Kidney glomerular epithelial cell (primary cell): ENCODE measurements around the gene FBXL16.

Source experiments
- DNase-seq: peaks from one replicate; lab custom pipeline; 2025; lab: John Stamatoyannopoulos, UW

The FBXL16 gene

GRCh38 chr16:676913-677312, 28.7 kb downstream of the FBXL16 start:
- no peak for DNase-seq

DNA sequence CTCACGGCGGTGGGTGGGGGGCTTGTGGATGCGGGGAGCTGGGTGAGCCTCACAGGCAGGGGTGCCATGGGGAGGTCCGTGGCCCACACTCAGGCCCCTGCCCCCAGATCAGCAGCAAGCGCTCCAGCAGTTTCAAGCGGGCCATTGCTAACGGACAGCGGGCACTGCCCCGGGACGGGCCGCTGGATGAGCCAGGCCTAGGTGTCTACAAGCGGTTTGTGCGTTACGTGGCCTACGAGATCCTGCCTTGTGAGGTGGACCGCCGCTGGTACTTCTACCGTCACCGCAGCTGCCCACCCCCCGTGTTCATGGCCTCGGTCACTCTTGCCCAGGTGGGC, 29.1 kb downstream of the FBXL16 start:
- DNase-seq: no peak

GRCh38 chr16:675884-676564, 29.6 kb downstream of the FBXL16 start:
- no peak for DNase-seq

DNA sequence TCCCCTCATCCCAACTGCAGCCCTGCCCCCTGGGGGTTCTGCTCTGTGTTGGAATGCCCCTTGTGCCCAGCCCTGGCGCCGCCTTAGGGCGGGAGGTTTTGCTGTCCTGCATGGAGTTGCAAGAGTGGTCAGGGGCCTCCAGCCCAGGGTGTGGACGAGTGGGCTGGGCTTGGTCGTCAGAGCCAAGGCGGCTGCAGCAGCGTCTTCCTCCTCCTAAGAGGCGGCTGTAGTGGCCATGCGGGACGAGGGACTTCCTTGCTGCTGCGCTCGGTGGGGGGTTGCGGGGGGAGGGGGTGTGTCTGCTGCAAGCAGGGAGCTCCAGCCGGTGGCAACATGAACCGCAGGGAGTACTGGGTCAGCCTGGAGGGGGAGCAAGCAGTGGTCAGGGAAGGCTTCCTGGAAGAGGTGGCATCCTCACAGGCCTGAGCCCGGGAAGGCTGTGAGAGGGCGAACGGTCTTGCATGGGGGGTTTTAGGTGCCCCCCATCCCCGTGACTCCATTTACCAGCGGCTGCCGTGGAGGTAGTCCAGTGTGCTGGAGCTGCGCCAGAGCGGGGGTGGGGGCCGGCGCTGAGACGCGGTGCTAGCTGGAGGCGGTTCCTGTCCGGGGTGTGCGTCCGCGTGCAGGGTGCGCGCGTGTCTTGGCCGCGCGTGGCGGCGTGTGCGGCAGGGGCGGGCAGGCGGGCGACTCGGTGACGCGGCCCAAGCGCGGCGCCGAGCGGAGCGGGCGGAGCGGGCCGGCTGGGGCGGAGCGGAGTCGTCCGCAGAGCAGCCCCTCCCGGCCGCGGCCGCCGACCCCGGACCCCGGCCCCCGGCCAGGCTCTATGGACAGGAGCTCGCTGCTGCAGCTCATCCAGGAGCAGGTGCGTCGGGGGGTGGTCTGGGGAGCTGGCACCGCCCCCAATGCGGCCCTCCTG, 30.4 kb downstream of the FBXL16 start, which contains the start of gene RHBDL1:
Gene RHBDL1, plus strand, starts transcription at position 704 of the 916 bp plus-strand sequence. Its CDS starts 120 bp downstream, at position 824.
- no peak for DNase-seq

- no peak for DNase-seq
These were observed 31.3 kb downstream of the FBXL16 start for GRCh38 chr16:674214-674881.

- DNase-seq: no peak
These were observed 32.1 kb downstream of the FBXL16 start for GRCh38 chr16:673399-673991.

GRCh38 chr16:672851-673250, 32.8 kb downstream of the FBXL16 start:
- no peak for DNase-seq

DNA sequence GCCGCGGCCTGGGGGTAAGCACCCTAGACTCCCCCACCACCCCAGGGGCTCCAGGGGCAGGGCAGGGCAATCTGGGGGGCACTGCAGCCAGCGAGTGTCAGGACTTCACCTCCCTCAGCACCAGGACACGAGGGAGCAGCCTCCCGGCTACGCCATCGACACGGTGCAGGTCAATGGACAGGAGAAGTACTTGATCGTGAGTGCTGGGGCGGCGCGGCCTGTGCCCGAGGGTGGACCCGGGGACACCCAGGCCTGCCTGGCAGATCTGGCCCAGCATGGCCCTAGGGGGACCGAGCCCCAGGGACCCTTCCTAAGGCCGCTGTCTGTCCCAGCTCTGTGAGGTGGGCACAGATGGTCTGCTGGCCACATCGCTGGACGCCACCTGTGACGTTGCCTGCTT, 33.2 kb downstream of the FBXL16 start:
- no peak for DNase-seq

DNA sequence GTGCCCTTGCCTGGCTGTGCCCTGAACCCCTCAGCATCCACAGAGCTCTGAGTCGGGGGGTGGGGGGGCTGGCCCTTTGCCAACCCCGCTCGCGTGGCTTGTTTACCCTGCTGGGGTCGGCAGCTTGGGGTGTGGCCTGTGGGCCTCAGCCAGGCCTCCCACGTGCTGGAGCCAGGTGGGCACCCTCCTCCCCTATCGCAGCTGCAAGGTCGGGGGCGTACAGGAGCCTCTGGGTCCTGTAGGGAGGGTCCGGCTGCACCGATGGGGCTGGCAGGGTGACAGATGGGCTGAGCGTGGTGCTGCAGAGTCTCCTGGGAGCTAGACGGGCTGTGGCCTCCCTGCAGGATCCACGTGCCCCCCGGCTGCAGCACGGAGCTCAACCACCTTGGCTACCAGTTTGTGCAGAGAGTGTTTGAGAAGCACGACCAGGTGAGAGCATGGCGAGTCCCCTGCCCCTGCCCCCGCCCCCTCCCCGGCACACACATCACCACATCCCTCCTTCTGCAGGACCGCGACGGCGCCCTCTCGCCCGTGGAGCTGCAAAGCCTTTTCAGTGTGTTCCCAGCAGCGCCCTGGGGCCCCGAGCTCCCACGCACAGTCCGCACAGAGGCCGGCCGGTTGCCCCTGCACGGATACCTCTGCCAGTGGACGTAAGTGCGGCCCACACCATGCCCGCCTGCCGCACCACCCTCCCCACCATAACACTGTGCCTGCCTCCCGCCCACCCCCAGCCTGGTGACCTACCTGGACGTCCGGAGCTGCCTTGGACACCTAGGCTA, 34.1 kb downstream of the FBXL16 start:
- DNase-seq: no peak

- DNase-seq: no peak
These were observed 34.9 kb downstream of the FBXL16 start for GRCh38 chr16:670485-671352.

DNA sequence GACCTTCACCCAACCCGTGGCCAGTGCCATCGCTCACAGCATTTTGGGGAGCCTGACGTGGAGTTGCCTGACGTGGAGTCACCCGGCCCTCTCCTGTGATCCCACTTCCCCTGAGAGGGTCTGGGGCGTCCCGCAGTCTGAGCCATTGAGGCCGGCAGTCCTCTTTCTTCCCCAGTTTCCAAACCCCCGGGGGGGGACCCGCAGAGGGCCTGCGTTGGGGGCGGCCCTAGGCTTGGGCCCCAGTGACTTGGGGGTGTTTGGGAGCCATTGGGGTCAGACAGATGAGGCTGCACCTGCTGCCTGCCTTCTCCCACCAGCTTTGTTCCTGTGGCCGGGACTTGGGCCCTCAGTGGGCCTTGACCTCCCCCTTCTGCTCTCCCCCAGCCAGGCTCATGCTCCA, 35.9 kb downstream of the FBXL16 start:
- no peak for DNase-seq

- no peak for DNase-seq
These were observed 37.0 kb downstream of the FBXL16 start for GRCh38 chr16:668519-669171.

DNA sequence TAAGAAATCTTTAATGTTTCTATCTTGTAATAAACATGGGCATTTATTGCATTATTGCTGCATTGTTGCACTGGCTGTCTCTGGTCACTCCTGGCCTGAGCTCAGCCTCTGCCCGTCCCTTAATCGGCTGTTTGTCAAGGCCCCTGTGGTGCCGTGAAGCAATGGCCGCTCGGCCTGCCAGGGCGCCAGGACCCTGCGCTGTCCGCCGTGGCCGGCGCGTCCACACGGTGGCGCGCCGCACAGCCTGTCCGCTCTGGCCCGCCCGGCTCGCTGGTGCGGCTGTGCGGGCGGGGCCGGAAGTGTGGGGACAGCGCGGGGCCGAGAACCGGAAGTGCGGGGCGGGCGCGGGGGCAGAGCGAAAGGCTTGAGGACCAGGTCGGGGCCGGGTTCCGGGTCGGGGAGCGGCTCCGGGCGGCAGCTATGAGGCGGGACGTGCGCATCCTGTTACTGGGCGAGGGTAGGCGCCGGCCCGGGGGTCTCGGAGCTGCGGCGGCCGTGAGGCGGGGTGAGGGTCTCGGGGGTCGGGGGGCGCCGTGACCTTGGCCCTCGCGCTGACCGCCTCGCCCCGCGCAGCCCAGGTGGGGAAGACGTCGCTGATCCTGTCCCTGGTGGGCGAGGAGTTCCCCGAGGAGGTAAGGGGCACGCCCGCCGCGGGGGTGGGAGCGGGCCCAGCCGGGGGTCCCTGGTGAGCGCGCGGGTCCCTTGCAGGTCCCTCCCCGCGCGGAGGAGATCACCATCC, 37.7 kb downstream of the FBXL16 start, which contains the start of gene RHOT2:
Gene RHOT2, plus strand, starts transcription at position 353 of the 739 bp plus-strand sequence. Its CDS starts 68 bp downstream, at position 421.
- peak; percentile 85 for DNase-seq

DNA sequence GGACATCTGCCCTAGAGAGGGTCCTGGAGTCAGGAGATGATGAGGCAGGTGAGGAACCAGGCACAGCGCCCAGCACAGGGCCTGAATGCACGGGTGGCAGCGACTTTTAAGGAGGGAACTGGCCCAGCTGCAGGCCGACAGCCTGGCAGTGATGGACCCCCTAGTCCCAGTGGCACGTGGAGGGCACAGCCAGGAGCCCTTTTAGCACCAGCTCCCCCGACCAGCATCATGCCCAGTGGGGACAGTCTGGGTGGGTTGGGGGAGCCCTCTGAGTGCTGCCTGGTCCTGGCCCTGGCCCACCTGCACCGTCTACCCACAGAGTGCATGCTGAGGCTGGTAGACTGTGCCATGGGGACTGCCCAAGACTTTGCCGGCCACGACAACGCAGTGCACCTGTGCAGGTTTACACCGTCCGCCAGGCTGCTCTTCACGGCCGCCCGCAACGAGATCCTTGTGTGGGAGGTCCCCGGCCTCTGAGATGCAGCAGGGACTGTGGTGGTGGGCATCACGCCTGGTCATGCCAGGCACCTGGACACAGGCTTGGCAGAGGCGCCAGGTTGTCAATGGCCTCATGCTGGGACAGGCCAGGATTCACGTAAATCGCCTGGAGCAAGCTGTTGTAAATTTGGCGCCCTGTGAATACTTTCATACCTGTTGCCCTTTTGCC, 38.4 kb downstream of the FBXL16 start:
- DNase-seq: no peak

- no peak for DNase-seq
These were observed 39.0 kb downstream of the FBXL16 start for GRCh38 chr16:666572-666971.

DNA sequence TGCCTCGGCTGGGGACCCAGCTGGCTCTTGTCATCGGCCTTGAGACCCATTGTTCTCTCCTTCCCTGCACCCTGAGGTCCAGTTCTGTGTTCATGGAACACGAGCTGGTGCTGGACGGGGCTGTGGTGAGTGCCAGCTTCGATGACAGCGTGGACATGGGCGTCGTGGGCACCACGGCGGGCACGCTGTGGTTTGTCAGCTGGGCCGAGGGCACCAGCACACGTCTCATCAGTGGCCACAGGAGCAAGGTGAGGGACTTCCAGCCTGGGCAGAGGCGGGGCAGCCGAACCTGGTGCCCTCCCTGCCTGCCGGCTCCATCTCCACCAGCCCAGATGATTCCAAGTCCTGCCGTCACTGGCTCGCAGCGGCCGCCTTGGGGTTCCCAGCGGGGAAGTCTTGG, 43.0 kb downstream of the FBXL16 start:
- DNase-seq: no peak

GRCh38 chr16:662095-662494, 43.5 kb downstream of the FBXL16 start:
- DNase-seq: no peak

- no peak for DNase-seq
These were observed 44.3 kb downstream of the FBXL16 start for GRCh38 chr16:661184-661821.
